Thyroid gland (tissue), 4 donors: Measurements from ENCODE around the gene FOXD2.

Source experiments
- POLR2A ChIP-seq, 2 donors: fragments of 450-650 bp; IDR thresholded peaks; one replicate each; pipeline ENCODE4 v1.6.1; 2017; ENCODE audit warnings: antibody characterized with exemption in 2 of 2, mild to moderate bottlenecking in 2 of 2, moderate library complexity in 1 of 2
- TF ChIP-seq, protein P1 (sequence below), 6 experiments: fragments of 200-600 bp in 3 of 6; fragments of 450-650 bp in 3 of 6; sonication (generic) in 3 of 6; IDR thresholded peaks; one replicate each; pipeline ENCODE4 v1.5.1; 2016 to 2019; ENCODE audit warnings: antibody characterized with exemption in 6 of 6, mild to moderate bottlenecking in 2 of 6, inconsistent platforms in 1 of 6, moderate library complexity in 1 of 6

DNA sequence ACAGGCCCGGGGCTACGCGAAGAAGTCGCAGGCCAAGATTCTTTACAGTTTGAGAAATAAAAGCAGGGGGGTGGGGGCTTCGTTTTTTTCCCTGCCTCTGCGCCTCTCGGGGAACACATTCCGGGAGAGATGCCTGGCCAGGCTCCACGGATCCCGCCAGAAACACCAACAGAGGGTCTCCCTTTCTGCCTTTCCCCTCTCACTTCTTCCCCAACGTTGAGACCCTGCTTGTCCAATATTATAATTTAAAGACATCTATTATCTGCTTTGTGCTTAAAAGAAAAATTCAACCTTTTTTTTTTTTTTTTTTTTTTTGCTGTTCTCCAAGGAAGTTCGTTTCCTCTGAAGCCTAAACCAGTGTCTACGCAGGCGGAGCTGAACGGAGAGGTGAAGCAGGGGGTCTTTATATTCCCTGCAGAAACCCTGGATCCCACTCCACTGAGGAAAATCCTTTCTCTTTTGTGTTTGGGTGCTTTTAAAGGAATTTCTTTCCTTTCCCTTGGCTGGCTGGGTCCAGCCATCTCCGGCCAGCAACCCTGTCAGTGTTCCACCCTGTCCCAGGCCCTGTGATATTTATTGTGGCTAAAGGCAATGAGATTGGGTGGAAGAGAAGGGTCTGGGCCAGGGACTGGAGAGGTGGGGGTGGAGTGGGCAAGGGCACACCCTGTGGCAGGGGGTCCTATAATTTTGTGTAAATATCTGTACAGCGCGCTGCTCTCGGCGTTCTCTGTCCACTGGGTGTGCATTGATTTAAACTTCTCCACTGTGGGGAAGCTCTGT, 2.2 kb downstream of the FOXD2 start:
- TF ChIP-seq, protein P1, sequence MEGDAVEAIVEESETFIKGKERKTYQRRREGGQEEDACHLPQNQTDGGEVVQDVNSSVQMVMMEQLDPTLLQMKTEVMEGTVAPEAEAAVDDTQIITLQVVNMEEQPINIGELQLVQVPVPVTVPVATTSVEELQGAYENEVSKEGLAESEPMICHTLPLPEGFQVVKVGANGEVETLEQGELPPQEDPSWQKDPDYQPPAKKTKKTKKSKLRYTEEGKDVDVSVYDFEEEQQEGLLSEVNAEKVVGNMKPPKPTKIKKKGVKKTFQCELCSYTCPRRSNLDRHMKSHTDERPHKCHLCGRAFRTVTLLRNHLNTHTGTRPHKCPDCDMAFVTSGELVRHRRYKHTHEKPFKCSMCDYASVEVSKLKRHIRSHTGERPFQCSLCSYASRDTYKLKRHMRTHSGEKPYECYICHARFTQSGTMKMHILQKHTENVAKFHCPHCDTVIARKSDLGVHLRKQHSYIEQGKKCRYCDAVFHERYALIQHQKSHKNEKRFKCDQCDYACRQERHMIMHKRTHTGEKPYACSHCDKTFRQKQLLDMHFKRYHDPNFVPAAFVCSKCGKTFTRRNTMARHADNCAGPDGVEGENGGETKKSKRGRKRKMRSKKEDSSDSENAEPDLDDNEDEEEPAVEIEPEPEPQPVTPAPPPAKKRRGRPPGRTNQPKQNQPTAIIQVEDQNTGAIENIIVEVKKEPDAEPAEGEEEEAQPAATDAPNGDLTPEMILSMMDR (IDR thresholded peaks at IDR 0.05) = no peak
- TF ChIP-seq POLR2A (IDR thresholded peaks at IDR 0.05) = no peak
